K562 (cell line): ENCODE measurements around the gene ZNF865.

Source experiments
- EZH2 ChIP-seq: IDR thresholded peaks from 2 replicates; pipeline ENCODE4 v1.6.1; 2012; ENCODE audit warnings: low read depth, mild to moderate bottlenecking, inconsistent platforms, low read length, borderline replicate concordance
- KAT7 ChIP-seq: sonication (generic); formaldehyde crosslinking; IDR thresholded peaks from 2 replicates; pipeline ENCODE4 v1.8.0; 2022; ENCODE audit warnings: missing genetic modification reagents, mild to moderate bottlenecking, borderline replicate concordance
- NCOA4 ChIP-seq: fragments of 450-650 bp; IDR thresholded peaks from 2 replicates; pipeline ENCODE4 v1.6.1; 2018; ENCODE audit warnings: mild to moderate bottlenecking; ENCODE audit not compliant: partially characterized antibody
- PYGO2 ChIP-seq: fragments of 450-650 bp; IDR thresholded peaks from 2 replicates; pipeline ENCODE4 v1.6.1; 2016; ENCODE audit warnings: mild to moderate bottlenecking, missing genetic modification characterization, moderate library complexity, missing compliant biosample characterization
- ZKSCAN8 ChIP-seq: fragments of 200-800 bp; sonication (Bioruptor generic); IDR thresholded peaks from 2 replicates; pipeline ENCODE4 v1.6.1; 2016; ENCODE audit warnings: missing genetic modification characterization, missing compliant biosample characterization

DNA sequence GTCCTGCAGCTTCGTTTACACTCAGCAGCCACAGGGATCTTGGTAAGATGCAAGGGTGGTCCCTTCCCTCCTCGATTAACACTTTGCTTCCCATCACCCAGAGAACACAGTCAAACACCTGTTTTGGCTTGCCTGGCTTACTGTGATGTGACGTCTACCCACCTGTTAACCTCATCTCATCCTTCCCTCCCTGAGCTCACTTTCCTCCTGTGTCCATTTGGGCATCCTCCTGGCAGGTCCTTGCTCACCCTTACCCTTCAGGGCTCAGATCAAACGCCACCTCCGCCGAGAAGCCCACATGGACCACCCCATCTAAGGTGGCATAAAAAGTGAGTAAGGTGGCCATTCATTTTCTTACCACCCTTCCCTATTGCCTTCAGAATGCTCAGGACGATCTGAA, 15.3 kb upstream of the ZNF865 start:
- TF ChIP-seq NCOA4 (no peak), PYGO2 (tag) (no peak), ZKSCAN8 (CRISPR knock-in tag) (no peak), KAT7 (CRISPR knock-in tag) (no peak), EZH2 (no peak)
